GM18499 (cell line): ENCODE measurements around the gene FAM89A.
"Not testable (repeated sequence)": the region's sequence is repeated elsewhere in the genome, so short reads cannot be mapped to it uniquely, and the experiment has no call there.

Experiments used
- ATAC-seq: cut with Tn5 transposase; IDR thresholded peaks from one replicate; pipeline ENCODE4 v1.9.1; 2021; ENCODE audit warnings: moderate number of reproducible peaks; ENCODE audit not compliant: insufficient read depth, unreplicated experiment

The FAM89A gene

GRCh38 chr1:231037585-231038517 lies 2.2 kb downstream of the FAM89A start:
- ATAC-seq: no peak

- ATAC-seq: no peak
Measured at GRCh38 chr1:231036416-231036815, 3.6 kb downstream of the FAM89A start.

- ATAC-seq: no peak
Measured at GRCh38 chr1:231035799-231036198, 4.3 kb downstream of the FAM89A start.

- ATAC-seq: no peak
Measured at GRCh38 chr1:231032963-231033362, 7.1 kb downstream of the FAM89A start.

- no peak for ATAC-seq
Measured at GRCh38 chr1:231029841-231030240, 10.2 kb downstream of the FAM89A start.

- ATAC-seq: not testable (repeated sequence)
Measured at GRCh38 chr1:231029247-231029646, 10.8 kb downstream of the FAM89A start.

GRCh38 chr1:231028682-231029081 lies 11.4 kb downstream of the FAM89A start:
- no peak for ATAC-seq

GRCh38 chr1:231027971-231028370 lies 12.1 kb downstream of the FAM89A start:
- no peak for ATAC-seq

GRCh38 chr1:231027136-231027925 lies 12.7 kb downstream of the FAM89A start:
- ATAC-seq: no peak

- no peak for ATAC-seq
Measured at GRCh38 chr1:231026576-231026975, 13.5 kb downstream of the FAM89A start.

- no peak for ATAC-seq
Measured at GRCh38 chr1:231023150-231023549, 16.9 kb downstream of the FAM89A start.

GRCh38 chr1:231022543-231022942 lies 17.5 kb downstream of the FAM89A start:
- ATAC-seq: not testable (repeated sequence)

GRCh38 chr1:231021540-231022031 lies 18.5 kb downstream of the FAM89A start:
- ATAC-seq: no peak

- ATAC-seq: no peak
Measured at GRCh38 chr1:231020816-231021215, 19.2 kb downstream of the FAM89A start.

- ATAC-seq: no peak
Measured at GRCh38 chr1:231020139-231020601, 19.9 kb downstream of the FAM89A start.

- ATAC-seq: no peak
Measured at GRCh38 chr1:231019711-231020110, 20.3 kb downstream of the FAM89A start.

GRCh38 chr1:231016966-231017365 lies 23.1 kb downstream of the FAM89A start:
- ATAC-seq: no peak

GRCh38 chr1:231016234-231016633 lies 23.8 kb downstream of the FAM89A start:
- ATAC-seq: no peak

GRCh38 chr1:231013391-231014015 lies 26.6 kb downstream of the FAM89A start:
- ATAC-seq: no peak

- no peak for ATAC-seq
Measured at GRCh38 chr1:231011963-231012362, 28.1 kb downstream of the FAM89A start.
